Measurements from ENCODE around the gene CFAP92. TPM values are rescaled to one million over a fixed set of nuclear protein-coding genes. Genes with fewer than 3 reads are reported as not detected.

CFAP92 gene
- total RNA-seq, 2 experiments from 2014 or later: 0.10 TPM; not detected in 1

GRCh38 chr3:128967748-128968355, 26.0 kb downstream of the CFAP92 start:
- POLR2A ChIA-PET: no interaction called here

DNA sequence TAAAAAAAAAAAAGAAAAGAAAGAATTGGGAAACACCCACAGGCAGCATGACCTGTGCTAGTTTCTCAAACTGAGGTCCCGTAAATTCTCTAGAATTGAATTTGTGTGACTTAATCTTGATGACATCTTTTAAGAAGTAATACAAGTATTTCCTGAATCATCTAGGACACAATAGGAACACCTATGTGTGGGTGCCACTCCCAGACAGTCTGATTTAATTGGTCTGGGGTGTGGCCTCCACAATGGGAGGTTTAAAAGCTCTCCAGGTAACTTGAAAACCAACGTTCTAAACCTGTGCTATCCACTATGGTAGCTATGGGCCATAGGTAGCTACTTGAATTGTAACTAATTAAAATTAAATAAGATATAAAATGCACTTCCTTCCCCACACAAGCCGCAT, 28.1 kb downstream of the CFAP92 start:
- H3K36me3 Mint-ChIP-seq (ENCODE audit: low read depth): no peaks in the 10 kb centered on the region
- ChIA-PET CTCF (interaction anchor here (0.5 to 0.6 kb wide), 2 partner anchors 33 to 587 kb away, joined by 3 to 4 read pairs; no protein-coding TSS in a partner anchor), POLR2A (no interaction called here)
- H3K27ac Mint-ChIP-seq: no peak overlapping the region
- H3K27me3 Mint-ChIP-seq: no peaks in the 10 kb centered on the region
- H3K4me3 Mint-ChIP-seq: no peak overlapping the region
- no peak for DNase-seq
- peaks cover 9% of the 10 kb centered on the region for H3K4me1 Mint-ChIP-seq
- no peaks in the 10 kb centered on the region for H3K9me3 Mint-ChIP-seq

More at GRCh38 chr3:128967748-128968355, 26.0 kb downstream of the CFAP92 start:
- no peaks in the 10 kb centered on the region for H3K9me3 Mint-ChIP-seq
- H3K36me3 Mint-ChIP-seq (ENCODE audit: low read depth): no peaks in the 10 kb centered on the region
- H3K4me1 Mint-ChIP-seq: peaks cover 13% of the 10 kb centered on the region
- H3K27me3 Mint-ChIP-seq: peaks cover 2% of the 10 kb centered on the region
- no peak overlapping the region for H3K27ac Mint-ChIP-seq
- CTCF ChIA-PET: interaction anchor here (4.6 kb wide), 1 partner anchor 278 kb away, joined by 29 read pairs; no protein-coding TSS in a partner anchor
- no peak for DNase-seq
- no peak overlapping the region for H3K4me3 Mint-ChIP-seq

DNA sequence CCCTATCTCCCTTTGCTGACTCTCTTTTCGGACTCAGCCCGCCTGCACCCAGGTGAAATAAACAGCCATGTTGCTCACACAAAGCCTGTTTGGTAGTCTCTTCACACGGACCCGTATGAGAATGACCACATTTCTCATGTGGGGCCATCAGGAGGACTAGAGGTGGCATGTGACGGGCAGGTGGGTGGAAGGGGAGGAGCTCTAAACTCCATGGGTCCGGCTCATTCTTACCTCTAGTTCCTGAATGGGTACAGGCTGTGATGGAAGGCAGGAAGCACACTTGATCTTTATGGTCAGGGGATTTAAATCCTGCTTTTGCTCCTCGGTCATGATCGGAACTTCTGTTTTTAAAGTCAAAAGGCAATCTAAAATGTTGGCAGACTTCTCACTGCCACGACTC, 28.6 kb downstream of the CFAP92 start:
- no peak overlapping the region for H3K27ac Mint-ChIP-seq
- H3K4me1 Mint-ChIP-seq: peaks cover 5% of the 10 kb centered on the region
- no peaks in the 10 kb centered on the region for H3K9me3 Mint-ChIP-seq
- ChIA-PET CTCF (no interaction called here), POLR2A (no interaction called here)
- H3K27me3 Mint-ChIP-seq: no peaks in the 10 kb centered on the region
- no peak overlapping the region for H3K4me3 Mint-ChIP-seq
- H3K36me3 Mint-ChIP-seq (ENCODE audit: low read depth): no peaks in the 10 kb centered on the region
- DNase-seq: no peak

DNA sequence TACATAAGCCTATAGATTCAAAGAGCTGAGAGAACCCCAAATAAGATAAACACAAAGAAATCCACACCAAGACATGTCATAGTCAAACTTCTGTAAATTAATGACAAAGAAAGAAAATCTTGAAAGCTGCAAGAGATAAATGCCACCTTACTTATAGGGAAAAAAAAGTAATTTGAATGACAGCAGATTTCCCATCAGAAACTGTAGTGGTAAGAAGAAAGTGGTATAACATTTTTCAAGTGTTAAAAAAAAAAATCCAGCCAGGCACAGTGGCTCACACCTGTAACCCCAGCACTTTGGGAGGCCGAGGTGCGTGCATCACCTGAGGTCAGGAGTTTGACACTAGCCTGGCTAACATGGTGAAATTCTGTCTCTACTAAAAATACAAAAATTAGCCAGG, 37.4 kb downstream of the CFAP92 start:
- Mint-ChIP-seq H3K9me3 (no peaks in the 10 kb centered on the region), H3K4me1 (no peaks in the 10 kb centered on the region), H3K36me3 (ENCODE audit: low read depth) (peaks cover 2% of the 10 kb centered on the region), H3K4me3 (no peak overlapping the region), H3K27me3 (peaks cover 14% of the 10 kb centered on the region), H3K27ac (no peak overlapping the region)
- DNase-seq: no peak
- ChIA-PET POLR2A (no interaction called here), CTCF (no interaction called here)

GRCh38 chr3:128950223-128950938, 43.5 kb downstream of the CFAP92 start:
- Mint-ChIP-seq H3K36me3 (ENCODE audit: low read depth) (no peaks in the 10 kb centered on the region), H3K27me3 (peaks cover 8% of the 10 kb centered on the region), H3K9me3 (no peaks in the 10 kb centered on the region), H3K27ac (no peak overlapping the region), H3K4me1 (no peaks in the 10 kb centered on the region), H3K4me3 (no peak overlapping the region)
- POLR2A ChIA-PET: no interaction called here
- peak; percentile 40 for DNase-seq
- CTCF ChIA-PET: interaction anchor here (0.5 to 1.4 kb wide), 4 partner anchors 19 to 378 kb away, joined by 3 to 4 read pairs (median 3); no protein-coding TSS in a partner anchor

- POLR2A ChIA-PET: no interaction called here
Observed at GRCh38 chr3:128949158-128949557, 44.7 kb downstream of the CFAP92 start.

GRCh38 chr3:128946411-128946810, 47.5 kb downstream of the CFAP92 start:
- Mint-ChIP-seq H3K27ac (no peak overlapping the region), H3K4me1 (no peaks in the 10 kb centered on the region), H3K27me3 (peaks cover 6% of the 10 kb centered on the region), H3K4me3 (no peak overlapping the region), H3K9me3 (no peaks in the 10 kb centered on the region), H3K36me3 (ENCODE audit: low read depth) (no peaks in the 10 kb centered on the region)
- DNase-seq: no peak
- POLR2A ChIA-PET: no interaction called here
- CTCF ChIA-PET: no interaction called here

More at GRCh38 chr3:128949158-128949557, 44.7 kb downstream of the CFAP92 start:
- CTCF ChIA-PET: no interaction called here
- Mint-ChIP-seq H3K4me1 (no peaks in the 10 kb centered on the region), H3K4me3 (no peak overlapping the region), H3K36me3 (ENCODE audit: low read depth) (no peaks in the 10 kb centered on the region), H3K9me3 (no peaks in the 10 kb centered on the region), H3K27ac (no peak overlapping the region), H3K27me3 (peaks cover 8% of the 10 kb centered on the region)
- DNase-seq: no peak

GRCh38 chr3:128945878-128946175, 48.0 kb downstream of the CFAP92 start:
- H3K4me3 Mint-ChIP-seq: no peak overlapping the region
- H3K27ac Mint-ChIP-seq: no peak overlapping the region
- H3K4me1 Mint-ChIP-seq: no peaks in the 10 kb centered on the region
- ChIA-PET POLR2A (interaction anchor here (0.6 kb wide), 1 partner anchor 41 kb away, joined by 3 read pairs; no protein-coding TSS in a partner anchor), CTCF (no interaction called here)
- no peaks in the 10 kb centered on the region for H3K9me3 Mint-ChIP-seq
- H3K27me3 Mint-ChIP-seq: peaks cover 5% of the 10 kb centered on the region
- DNase-seq: no peak
- H3K36me3 Mint-ChIP-seq (ENCODE audit: low read depth): no peaks in the 10 kb centered on the region

GRCh38 chr3:128945041-128945877, 48.6 kb downstream of the CFAP92 start:
- Mint-ChIP-seq H3K27me3 (peaks cover 7% of the 10 kb centered on the region), H3K4me1 (no peaks in the 10 kb centered on the region), H3K4me3 (no peak overlapping the region), H3K9me3 (no peaks in the 10 kb centered on the region), H3K27ac (no peak overlapping the region), H3K36me3 (ENCODE audit: low read depth) (no peaks in the 10 kb centered on the region)
- POLR2A ChIA-PET: interaction anchor here (0.6 kb wide), 1 partner anchor 41 kb away, joined by 3 read pairs; no protein-coding TSS in a partner anchor
- CTCF ChIA-PET: no interaction called here
- no peak for DNase-seq

DNA sequence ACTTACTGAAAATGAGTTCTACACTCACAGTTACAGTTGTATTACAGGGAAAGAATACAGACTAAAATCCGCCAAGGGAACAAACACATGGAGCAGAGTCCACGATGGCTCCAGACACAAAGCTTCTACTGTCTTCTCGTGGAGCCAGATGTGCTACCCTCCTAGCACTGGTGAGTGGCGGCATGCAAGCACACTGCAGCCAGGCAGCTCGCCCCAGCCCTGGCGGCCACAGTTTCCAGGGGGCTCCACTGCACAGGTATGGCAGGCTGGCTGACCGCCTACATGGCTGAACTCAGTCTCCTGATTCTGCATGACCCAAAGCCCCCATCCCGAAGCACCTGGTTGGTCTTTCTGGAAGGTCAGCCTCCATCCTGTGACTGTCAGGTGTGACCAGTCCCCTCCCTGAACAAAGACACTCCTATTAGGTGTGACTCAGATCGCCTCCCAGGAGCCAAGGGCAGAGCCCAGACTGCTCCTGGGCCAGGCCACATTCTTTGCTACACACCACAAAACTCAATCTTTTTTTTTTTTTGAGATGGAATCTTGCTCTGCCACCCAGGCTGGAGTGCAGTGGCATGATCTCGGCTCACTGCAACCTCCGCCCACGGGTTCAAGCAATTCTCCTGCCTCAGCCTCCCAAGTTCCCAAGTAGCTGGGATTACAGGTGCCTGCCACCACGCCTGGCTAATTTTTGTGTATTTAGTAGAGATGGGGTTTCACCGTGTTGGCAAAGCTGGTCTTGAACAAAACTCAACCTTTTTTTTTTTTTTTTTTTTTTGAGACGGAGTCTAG, 51.5 kb downstream of the CFAP92 start:
- Mint-ChIP-seq H3K27ac (no peak overlapping the region), H3K27me3 (peaks cover 10% of the 10 kb centered on the region), H3K9me3 (no peaks in the 10 kb centered on the region), H3K4me1 (no peaks in the 10 kb centered on the region), H3K4me3 (no peak overlapping the region), H3K36me3 (ENCODE audit: low read depth) (no peaks in the 10 kb centered on the region)
- CTCF ChIA-PET: no interaction called here
- POLR2A ChIA-PET: no interaction called here
- DNase-seq: no peak

- ChIA-PET CTCF (no interaction called here), POLR2A (no interaction called here)
- H3K9me3 Mint-ChIP-seq: no peaks in the 10 kb centered on the region
- peaks cover 10% of the 10 kb centered on the region for H3K27me3 Mint-ChIP-seq
- H3K4me1 Mint-ChIP-seq: no peaks in the 10 kb centered on the region
- H3K27ac Mint-ChIP-seq: no peak overlapping the region
- DNase-seq: no peak
- no peaks in the 10 kb centered on the region for H3K36me3 Mint-ChIP-seq (ENCODE audit: low read depth)
- no peak overlapping the region for H3K4me3 Mint-ChIP-seq
Observed at GRCh38 chr3:128940252-128940651, 53.6 kb downstream of the CFAP92 start.

DNA sequence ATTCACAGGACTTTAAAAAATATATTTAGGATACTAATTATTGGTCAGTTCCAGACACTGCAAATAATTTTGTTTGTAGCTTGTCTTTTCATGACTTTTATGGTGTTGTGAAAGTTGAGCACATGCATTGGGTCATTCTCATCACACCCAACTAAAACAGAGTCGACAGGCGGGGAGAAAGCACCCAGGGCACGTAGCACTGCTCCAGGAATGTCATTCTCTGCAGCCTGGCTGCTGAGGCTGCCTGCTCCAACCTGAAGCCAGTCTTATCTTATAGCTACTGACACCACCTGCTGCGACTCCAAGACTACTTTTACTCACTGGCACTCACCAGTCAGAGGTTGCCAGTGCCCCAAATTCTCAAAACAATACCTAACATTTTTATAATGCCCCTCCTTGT, 57.5 kb downstream of the CFAP92 start:
- Mint-ChIP-seq H3K9me3 (no peaks in the 10 kb centered on the region), H3K27ac (no peak overlapping the region), H3K27me3 (peaks cover 12% of the 10 kb centered on the region), H3K4me3 (no peak overlapping the region), H3K4me1 (no peaks in the 10 kb centered on the region), H3K36me3 (ENCODE audit: low read depth) (no peaks in the 10 kb centered on the region)
- DNase-seq: no peak
- CTCF ChIA-PET: no interaction called here
- POLR2A ChIA-PET: no interaction called here

DNA sequence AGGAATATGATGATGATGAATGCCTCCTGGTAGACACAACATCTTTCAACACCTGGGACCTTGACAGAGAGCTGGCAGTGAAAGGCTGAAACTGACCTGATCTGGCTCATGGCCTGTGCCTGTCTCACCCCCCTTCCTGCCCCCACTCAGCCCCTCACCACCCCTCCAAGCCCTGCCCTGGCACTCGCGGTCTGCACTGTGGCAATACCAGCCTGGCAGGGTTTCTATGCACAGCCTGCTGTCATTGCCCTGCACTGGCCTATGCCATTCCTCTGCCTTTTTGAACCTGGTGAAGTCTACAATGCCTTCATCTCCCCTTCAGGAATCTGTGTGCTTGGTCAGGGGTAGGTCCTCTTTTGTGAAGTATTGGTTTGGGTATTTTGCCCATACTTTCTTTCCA, 58.0 kb downstream of the CFAP92 start:
- Mint-ChIP-seq H3K27me3 (peaks cover 12% of the 10 kb centered on the region), H3K27ac (no peak overlapping the region), H3K4me1 (no peaks in the 10 kb centered on the region), H3K36me3 (ENCODE audit: low read depth) (no peaks in the 10 kb centered on the region), H3K4me3 (no peak overlapping the region), H3K9me3 (no peaks in the 10 kb centered on the region)
- POLR2A ChIA-PET: no interaction called here
- CTCF ChIA-PET: no interaction called here
- DNase-seq: no peak
